Esophagus muscularis mucosa (tissue), 4 donors: ENCODE results near the gene LRGUK.

Source experiments
- EP300 ChIP-seq: sonication (generic); formaldehyde crosslinking; IDR thresholded peaks from one replicate; pipeline ENCODE4 v1.6.1; 2017; ENCODE audit warnings: antibody characterized with exemption
- POLR2A ChIP-seq: fragments of 450-650 bp; IDR thresholded peaks from one replicate; pipeline ENCODE4 v1.6.1; 2017; ENCODE audit warnings: antibody characterized with exemption, moderate library complexity, mild to moderate bottlenecking, low read depth
- TF ChIP-seq, protein P1 (sequence below), 3 experiments: fragments of 200-600 bp in 2 of 3; fragments of 450-650 bp in 1 of 3; sonication (generic) in 2 of 3; IDR thresholded peaks; one replicate each; pipeline ENCODE4 v1.5.1; 2017 to 2019; ENCODE audit warnings: antibody characterized with exemption in 3 of 3, mild to moderate bottlenecking in 2 of 3, moderate library complexity in 1 of 3

DNA sequence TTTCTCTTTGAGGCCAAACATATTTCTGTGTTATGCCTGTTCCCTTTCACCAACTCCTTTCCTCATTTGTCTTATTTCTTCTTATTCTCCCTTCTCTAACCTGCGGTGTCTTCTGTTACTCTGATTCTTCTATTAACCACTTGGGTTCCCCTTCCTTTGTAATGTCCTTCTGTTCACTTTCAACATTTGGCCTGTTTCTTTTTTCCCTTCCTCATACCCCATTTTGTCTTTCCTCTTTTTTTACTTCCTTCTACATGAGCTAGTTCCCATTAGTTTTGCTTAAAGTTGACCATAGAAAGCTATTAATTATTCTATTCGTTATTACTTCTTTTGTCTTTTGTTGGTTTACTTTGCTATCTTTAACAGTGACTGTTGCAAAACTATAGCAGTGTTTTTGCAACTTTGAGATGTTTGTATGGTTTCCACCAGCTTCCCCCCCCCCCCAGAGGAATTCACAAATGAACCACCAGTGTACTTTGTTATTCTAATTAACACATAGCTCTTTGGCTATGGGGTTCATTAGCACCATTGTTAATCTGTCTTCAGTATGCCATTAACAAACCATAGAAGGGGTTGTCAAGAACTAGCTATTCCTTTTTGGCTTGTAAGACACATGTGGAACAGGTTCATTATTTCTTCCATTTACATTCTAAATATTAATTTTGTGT lies 2.9 kb downstream of the LRGUK start:
- TF ChIP-seq, protein P1, sequence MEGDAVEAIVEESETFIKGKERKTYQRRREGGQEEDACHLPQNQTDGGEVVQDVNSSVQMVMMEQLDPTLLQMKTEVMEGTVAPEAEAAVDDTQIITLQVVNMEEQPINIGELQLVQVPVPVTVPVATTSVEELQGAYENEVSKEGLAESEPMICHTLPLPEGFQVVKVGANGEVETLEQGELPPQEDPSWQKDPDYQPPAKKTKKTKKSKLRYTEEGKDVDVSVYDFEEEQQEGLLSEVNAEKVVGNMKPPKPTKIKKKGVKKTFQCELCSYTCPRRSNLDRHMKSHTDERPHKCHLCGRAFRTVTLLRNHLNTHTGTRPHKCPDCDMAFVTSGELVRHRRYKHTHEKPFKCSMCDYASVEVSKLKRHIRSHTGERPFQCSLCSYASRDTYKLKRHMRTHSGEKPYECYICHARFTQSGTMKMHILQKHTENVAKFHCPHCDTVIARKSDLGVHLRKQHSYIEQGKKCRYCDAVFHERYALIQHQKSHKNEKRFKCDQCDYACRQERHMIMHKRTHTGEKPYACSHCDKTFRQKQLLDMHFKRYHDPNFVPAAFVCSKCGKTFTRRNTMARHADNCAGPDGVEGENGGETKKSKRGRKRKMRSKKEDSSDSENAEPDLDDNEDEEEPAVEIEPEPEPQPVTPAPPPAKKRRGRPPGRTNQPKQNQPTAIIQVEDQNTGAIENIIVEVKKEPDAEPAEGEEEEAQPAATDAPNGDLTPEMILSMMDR (IDR thresholded peaks at IDR 0.05) = no peak
- no peak for TF ChIP-seq EP300
- TF ChIP-seq POLR2A = no peak
